ENCODE results near the gene IFT43.

The IFT43 gene

DNA sequence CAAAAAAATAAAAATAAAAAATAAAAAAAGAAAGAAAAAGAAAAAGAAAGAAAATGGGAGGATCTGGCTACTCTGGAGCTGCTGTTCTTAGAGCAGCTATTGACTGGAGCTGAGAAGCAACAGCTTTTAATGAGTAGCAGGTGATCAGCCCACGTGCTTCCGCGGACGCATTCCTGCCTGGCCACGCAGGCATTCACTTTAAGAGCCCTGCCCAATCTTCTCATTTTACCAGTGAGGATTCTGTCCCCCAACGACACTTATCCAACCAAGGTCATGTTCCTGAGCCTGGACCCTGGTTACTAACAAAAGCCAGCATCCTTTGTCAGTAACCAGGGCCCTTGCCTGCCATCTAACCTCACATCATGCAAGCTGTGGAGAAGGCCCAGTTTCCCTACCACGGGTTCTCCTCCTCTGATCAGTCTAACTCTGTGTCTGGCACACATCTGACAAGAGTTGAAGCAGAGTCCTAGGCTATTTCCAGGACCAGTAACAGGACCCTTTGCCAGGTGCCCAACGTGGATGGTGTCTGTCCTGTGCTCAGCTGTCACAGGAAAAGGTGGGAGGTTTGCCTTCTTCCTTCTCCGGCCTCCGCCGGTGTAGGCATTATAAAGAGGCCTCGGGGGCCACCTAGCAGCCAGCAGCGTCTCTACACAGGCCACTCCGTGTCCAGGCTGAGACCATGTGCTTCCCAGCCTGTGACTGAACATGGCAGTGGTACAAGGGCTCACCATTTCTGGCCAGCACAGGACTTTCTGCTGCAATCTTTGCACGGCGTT lies 105.2 kb downstream of the IFT43 start:
- DNase-seq (ENCODE audit: extremely low read depth, insufficient read length) = no peak
- peaks cover 2% of the 10 kb centered on the region for H3K27me3 ChIP-seq (replicated peaks; ENCODE audit: control insufficient read depth, insufficient read depth, low read length)
- H3K4me3 ChIP-seq (replicated peaks; ENCODE audit: low read depth, low read length) = no peak overlapping the region
- TF ChIP-seq, protein P1, sequence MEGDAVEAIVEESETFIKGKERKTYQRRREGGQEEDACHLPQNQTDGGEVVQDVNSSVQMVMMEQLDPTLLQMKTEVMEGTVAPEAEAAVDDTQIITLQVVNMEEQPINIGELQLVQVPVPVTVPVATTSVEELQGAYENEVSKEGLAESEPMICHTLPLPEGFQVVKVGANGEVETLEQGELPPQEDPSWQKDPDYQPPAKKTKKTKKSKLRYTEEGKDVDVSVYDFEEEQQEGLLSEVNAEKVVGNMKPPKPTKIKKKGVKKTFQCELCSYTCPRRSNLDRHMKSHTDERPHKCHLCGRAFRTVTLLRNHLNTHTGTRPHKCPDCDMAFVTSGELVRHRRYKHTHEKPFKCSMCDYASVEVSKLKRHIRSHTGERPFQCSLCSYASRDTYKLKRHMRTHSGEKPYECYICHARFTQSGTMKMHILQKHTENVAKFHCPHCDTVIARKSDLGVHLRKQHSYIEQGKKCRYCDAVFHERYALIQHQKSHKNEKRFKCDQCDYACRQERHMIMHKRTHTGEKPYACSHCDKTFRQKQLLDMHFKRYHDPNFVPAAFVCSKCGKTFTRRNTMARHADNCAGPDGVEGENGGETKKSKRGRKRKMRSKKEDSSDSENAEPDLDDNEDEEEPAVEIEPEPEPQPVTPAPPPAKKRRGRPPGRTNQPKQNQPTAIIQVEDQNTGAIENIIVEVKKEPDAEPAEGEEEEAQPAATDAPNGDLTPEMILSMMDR (IDR thresholded peaks at IDR 0.05; ENCODE audit: insufficient read depth, low read length, poor library complexity, severe bottlenecking) = no peak
- no peaks in the 10 kb centered on the region for H3K36me3 ChIP-seq (ENCODE audit: control insufficient read depth, insufficient read depth, low read length)

DNA sequence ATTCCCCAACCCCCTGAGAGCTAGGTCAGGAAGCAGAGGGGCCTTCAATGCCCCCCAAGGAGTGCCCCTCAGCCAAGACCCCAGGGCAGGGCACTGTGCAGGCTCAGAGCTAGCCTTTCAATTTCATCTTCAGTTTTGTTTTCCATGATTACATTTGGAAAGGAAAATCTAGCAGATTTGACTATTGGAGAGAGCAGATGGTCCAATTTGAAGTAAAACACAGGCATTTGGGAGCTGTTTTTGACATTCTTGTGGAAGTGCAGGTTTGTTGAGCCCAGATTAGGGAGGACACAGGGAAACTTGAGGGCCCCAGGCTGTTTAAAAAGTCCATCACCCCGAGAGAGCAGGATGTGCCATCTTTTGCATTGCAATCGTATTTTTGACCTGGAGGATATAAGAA lies 107.5 kb downstream of the IFT43 start:
- no peak for DNase-seq (ENCODE audit: extremely low read depth, insufficient read length)
- no peak overlapping the region for H3K4me3 ChIP-seq (replicated peaks; ENCODE audit: low read depth, low read length)
- TF ChIP-seq, protein P1 (IDR thresholded peaks at IDR 0.05; ENCODE audit: insufficient read depth, low read length, poor library complexity, severe bottlenecking) = no peak
- H3K27me3 ChIP-seq (replicated peaks; ENCODE audit: control insufficient read depth, insufficient read depth, low read length) = peaks cover 2% of the 10 kb centered on the region
- H3K36me3 ChIP-seq (ENCODE audit: control insufficient read depth, insufficient read depth, low read length) = no peaks in the 10 kb centered on the region

DNA sequence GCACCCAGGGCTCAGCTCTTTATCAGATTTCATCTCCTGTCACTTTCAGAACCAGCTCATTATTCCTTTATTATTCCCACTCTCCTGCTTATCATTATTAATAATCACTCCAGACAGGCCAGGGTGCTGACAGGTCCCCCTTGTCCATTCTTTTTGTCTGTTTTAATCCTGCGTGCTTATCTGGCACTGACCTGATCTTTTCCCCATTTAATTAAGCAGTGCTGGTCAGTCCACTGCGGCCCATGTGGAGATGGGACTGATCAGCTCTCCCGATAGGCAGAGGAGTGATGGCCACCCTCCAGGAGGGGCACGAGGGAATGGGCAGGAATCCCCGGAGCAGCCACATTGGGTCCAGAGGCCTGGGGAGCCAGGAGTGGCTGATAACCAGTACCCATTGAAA lies 110.7 kb downstream of the IFT43 start:
- DNase-seq (ENCODE audit: extremely low read depth, insufficient read length) = no peak
- H3K36me3 ChIP-seq (ENCODE audit: control insufficient read depth, insufficient read depth, low read length) = no peaks in the 10 kb centered on the region
- TF ChIP-seq, protein P1 (IDR thresholded peaks at IDR 0.05; ENCODE audit: insufficient read depth, low read length, poor library complexity, severe bottlenecking) = no peak
- peaks cover 1% of the 10 kb centered on the region; the same call in 1 of the 2 replicates for H3K27me3 ChIP-seq (replicated peaks; ENCODE audit: control insufficient read depth, insufficient read depth, low read length)
- no peak overlapping the region for H3K4me3 ChIP-seq (replicated peaks; ENCODE audit: low read depth, low read length)

DNA sequence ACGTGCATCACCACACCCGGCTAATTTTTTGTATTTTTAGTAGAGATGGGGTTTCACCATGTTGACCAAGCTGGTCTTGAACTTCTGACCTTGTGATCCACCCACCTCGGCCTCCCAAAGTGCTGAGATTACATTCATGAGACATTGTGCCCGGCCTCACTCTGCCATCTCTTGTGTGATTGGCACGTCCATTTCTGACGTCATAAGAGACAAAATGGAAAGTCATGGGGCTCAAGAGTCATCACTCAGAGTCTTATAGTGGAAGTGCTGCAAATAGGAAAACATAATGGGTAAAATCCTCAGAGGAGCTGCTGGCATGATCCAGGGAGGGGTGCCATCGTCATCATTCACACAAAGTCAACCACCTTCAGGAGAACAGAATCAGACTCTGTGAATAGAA lies 112.0 kb downstream of the IFT43 start:
- H3K4me3 ChIP-seq (replicated peaks; ENCODE audit: low read depth, low read length) = no peak overlapping the region
- TF ChIP-seq, protein P1 (IDR thresholded peaks at IDR 0.05; ENCODE audit: insufficient read depth, low read length, poor library complexity, severe bottlenecking) = no peak
- no peaks in the 10 kb centered on the region for H3K36me3 ChIP-seq (ENCODE audit: control insufficient read depth, insufficient read depth, low read length)
- H3K27me3 ChIP-seq (replicated peaks; ENCODE audit: control insufficient read depth, insufficient read depth, low read length) = no peaks in the 10 kb centered on the region
- DNase-seq (ENCODE audit: extremely low read depth, insufficient read length) = no peak

DNA sequence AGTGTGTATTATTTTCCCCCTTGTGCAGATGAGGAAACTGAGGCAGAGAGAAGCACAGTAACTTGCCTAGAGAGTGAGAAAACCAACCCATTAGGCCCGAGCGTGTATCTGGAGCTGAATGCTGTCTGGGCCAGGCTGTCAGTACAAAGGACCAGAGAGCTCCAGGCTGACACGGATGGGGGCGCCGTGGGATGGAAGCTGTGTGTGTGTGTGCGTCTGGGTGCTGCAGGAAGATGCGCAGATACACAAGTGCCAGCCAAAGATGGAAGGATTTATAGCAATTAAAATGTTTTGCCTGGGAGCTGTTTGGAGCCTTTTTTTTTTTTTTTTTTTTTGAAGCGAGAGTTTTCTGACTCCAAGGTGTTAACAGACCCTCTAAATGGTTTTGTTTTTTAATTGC lies 112.5 kb downstream of the IFT43 start:
- no peaks in the 10 kb centered on the region for H3K27me3 ChIP-seq (replicated peaks; ENCODE audit: control insufficient read depth, insufficient read depth, low read length)
- H3K36me3 ChIP-seq (ENCODE audit: control insufficient read depth, insufficient read depth, low read length) = no peaks in the 10 kb centered on the region
- TF ChIP-seq, protein P1 (IDR thresholded peaks at IDR 0.05; ENCODE audit: insufficient read depth, low read length, poor library complexity, severe bottlenecking) = no peak
- no peak overlapping the region for H3K4me3 ChIP-seq (replicated peaks; ENCODE audit: low read depth, low read length)
- no peak for DNase-seq (ENCODE audit: extremely low read depth, insufficient read length)
